B cell (primary cell): ENCODE measurements around the gene TGFBI.

Source experiments
- EZH2 ChIP-seq: IDR thresholded peaks from 2 replicates; pipeline ENCODE4 v1.6.1; 2012; ENCODE audit warnings: borderline replicate concordance, low read depth, mild to moderate bottlenecking, moderate library complexity, low read length; ENCODE audit not compliant: insufficient read depth, poor library complexity, severe bottlenecking
- TF ChIP-seq, protein P1 (sequence below): fragments of 200-600 bp; IDR thresholded peaks from one replicate; pipeline ENCODE4 v1.8.0; 2022; ENCODE audit warnings: antibody characterized with exemption, mild to moderate bottlenecking

DNA sequence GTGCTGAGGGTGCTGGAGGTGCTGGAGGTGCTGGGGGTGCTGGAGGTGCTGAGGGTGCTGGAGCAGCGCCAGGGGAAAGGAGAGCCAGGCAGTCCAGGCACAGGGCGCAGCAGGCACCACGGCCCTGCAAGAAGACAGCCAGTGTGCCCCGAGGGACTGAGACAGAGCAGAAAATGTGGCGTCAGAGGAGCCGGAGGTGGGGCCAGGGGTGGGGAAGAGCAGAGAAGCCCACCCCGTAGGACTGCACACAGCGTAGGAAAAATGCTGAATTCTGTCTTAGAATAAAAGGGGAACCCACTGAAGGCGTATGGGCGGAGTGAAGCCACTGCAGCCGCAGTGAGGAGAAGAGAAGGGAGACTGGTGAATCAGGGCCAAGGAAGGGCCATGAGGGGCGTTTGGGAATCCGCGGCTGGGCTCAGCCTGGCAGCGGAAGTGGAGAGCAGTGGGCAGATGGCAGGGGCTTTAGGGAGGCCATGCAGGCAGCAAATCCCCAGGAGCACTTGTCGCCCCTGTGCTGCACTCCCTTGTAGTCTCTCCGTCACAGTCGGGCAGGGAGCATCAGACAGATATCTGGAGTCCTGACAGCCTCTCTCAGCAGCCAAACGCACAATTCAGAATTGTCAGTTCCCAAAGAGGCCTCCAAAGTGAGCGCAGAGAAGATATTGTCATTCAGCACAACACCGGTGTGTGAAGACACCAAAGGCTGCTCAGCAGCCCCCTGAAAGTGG is 38.1 kb upstream of the TGFBI start:
- no peak for TF ChIP-seq EZH2
- TF ChIP-seq, protein P1, sequence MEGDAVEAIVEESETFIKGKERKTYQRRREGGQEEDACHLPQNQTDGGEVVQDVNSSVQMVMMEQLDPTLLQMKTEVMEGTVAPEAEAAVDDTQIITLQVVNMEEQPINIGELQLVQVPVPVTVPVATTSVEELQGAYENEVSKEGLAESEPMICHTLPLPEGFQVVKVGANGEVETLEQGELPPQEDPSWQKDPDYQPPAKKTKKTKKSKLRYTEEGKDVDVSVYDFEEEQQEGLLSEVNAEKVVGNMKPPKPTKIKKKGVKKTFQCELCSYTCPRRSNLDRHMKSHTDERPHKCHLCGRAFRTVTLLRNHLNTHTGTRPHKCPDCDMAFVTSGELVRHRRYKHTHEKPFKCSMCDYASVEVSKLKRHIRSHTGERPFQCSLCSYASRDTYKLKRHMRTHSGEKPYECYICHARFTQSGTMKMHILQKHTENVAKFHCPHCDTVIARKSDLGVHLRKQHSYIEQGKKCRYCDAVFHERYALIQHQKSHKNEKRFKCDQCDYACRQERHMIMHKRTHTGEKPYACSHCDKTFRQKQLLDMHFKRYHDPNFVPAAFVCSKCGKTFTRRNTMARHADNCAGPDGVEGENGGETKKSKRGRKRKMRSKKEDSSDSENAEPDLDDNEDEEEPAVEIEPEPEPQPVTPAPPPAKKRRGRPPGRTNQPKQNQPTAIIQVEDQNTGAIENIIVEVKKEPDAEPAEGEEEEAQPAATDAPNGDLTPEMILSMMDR = no peak
